ENCODE measurements around the gene AR. TPM values are rescaled to one million over a fixed set of nuclear protein-coding genes. Genes with fewer than 3 reads are reported as not detected.

The AR gene
- total RNA-seq, 4 donors from 2014 or later = 6.4 to 13.0 (median 10.2) TPM

DNA sequence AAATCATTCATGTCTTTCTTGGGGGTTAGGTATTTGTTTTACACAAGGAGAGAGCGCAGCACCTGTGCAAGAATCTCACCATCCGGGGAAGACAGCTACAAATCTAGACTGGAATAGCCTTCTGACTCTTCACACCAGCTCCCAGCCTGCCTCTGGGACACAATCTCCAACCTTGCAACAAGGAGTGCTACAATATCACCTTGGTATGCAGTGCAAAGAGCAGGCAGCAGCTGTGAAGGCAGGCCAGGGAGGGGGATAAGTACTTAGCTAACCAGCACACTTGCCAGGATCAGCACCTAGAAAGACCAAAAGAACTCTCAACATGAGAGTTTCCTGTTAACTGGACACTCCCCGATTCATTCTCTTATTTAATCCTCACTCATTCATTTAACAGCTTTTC, 235.3 kb downstream of the AR start:
- TF ChIP-seq, protein P1, sequence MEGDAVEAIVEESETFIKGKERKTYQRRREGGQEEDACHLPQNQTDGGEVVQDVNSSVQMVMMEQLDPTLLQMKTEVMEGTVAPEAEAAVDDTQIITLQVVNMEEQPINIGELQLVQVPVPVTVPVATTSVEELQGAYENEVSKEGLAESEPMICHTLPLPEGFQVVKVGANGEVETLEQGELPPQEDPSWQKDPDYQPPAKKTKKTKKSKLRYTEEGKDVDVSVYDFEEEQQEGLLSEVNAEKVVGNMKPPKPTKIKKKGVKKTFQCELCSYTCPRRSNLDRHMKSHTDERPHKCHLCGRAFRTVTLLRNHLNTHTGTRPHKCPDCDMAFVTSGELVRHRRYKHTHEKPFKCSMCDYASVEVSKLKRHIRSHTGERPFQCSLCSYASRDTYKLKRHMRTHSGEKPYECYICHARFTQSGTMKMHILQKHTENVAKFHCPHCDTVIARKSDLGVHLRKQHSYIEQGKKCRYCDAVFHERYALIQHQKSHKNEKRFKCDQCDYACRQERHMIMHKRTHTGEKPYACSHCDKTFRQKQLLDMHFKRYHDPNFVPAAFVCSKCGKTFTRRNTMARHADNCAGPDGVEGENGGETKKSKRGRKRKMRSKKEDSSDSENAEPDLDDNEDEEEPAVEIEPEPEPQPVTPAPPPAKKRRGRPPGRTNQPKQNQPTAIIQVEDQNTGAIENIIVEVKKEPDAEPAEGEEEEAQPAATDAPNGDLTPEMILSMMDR (IDR thresholded peaks at IDR 0.05) = no peak
- TF ChIP-seq POLR2A (IDR thresholded peaks at IDR 0.05) = no peak
- no peak for TF ChIP-seq EP300 (IDR thresholded peaks at IDR 0.05)
- TF ChIP-seq POLR2AphosphoS5 (IDR thresholded peaks at IDR 0.05) = no peak
- Histone ChIP-seq H3K9me3 (no peaks in the 10 kb centered on the region), H3K27ac (no peak overlapping the region), H3K36me3 (no peaks in the 10 kb centered on the region), H3K4me1 (peaks cover 13% of the 10 kb centered on the region), H3K27me3 (no peaks in the 10 kb centered on the region), H3K4me3 (no peak overlapping the region)
- WGBS = 73% methylated on average over 3 of the region's 3 CpGs
- DNase-seq (ENCODE audit: low spot score in 2 of 2) = no peak

Measured in suprapubic skin (tissue), 4 donors.